ENCODE results near the gene GNAS-AS1. TPM values are rescaled to one million over a fixed set of nuclear protein-coding genes. Genes with fewer than 3 reads are reported as not detected.
A peak's percentile ranks its signal among the peaks of the same experiment; 100 is the strongest.

The GNAS-AS1 gene
- total and polyA plus RNA-seq, 2 experiments from 2014 or later = 12.3 to 15.0 TPM

DNA sequence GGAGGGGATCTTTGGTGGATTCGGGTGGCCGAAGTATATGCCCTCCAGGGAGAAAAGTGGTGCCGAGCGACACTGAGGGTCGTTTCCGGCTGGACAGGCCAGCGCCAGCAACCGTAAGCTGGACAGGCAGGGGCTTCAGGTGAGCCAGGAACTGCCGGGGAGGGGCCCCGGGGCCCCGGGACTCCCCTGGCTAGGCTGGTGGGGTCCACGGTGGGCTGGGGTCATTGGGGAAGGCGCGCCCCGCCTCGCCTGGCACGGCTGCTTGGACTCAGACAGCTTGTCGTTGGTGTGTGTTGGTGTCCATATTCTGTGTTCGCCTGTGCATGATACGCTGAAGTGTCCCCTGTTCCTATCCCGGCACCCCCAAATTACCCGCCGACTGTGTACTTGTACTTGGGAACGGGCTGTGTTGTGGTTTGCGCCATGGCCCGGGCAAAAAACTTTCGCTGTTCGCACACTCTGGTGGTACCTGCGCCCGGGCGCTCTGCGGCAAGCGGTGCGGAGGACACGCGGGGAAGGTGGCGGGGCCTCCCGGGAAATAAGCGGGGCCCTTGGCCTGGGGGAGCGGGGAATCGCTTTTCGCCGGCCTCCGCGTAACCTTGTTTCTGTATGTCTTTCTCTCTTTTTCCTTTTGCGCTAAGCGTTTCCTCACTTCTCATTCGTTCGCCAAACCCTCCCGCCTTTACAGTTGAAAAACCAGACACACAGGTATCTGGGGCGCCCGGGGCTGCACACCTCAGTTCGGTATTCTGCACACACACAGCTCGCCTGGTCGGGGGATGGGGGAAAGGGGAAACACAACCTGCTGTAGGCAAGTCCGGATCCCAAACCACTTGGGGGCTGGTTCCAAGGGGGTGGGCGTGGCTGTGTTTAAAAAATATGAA, 5.0 kb upstream of the GNAS-AS1 start:
- Histone ChIP-seq H3K4me1 (ENCODE audit: insufficient read depth) (peaks cover 22% of the 10 kb centered on the region; the same call in 1 of the 2 replicates), H3K27ac (ENCODE audit: low read depth) (no peak overlapping the region), H3K36me3 (ENCODE audit: insufficient read depth) (no peaks in the 10 kb centered on the region), H3K4me2 (peak overlapping the region; percentile 84), H4K20me1 (replicated peaks; ENCODE audit: insufficient read depth) (no peaks in the 10 kb centered on the region), H2AFZ (peak overlapping the region; percentile 87), H3K9me2 (ENCODE audit: insufficient read depth) (no peaks in the 10 kb centered on the region), H3K79me2 (replicated peaks; ENCODE audit: insufficient read depth) (peaks cover 64% of the 10 kb centered on the region), H3F3A (replicated peaks; ENCODE audit: low read depth) (peaks cover 8% of the 10 kb centered on the region; the same call in 1 of the 2 replicates), H3K27me3 (ENCODE audit: insufficient read depth) (peaks cover 67% of the 10 kb centered on the region), H3K4me3 (peak overlapping the region; percentile 58)
- H3K36me3 Mint-ChIP-seq (ENCODE audit: low read depth) = peaks cover 28% of the 10 kb centered on the region
- no peaks in the 10 kb centered on the region; the same call in 2 of the 3 replicates for H3K9me3 Mint-ChIP-seq
- no peak for DNase-seq (ENCODE audit: low spot score)
- no peak for TF ChIP-seq EZH2phosphoT487 (IDR thresholded peaks at IDR 0.05; ENCODE audit: unreplicated experiment)
- peak; percentile 90 for TF ChIP-seq EZH2 (IDR thresholded peaks at IDR 0.05; ENCODE audit: low read depth, unreplicated experiment)
- peaks cover 58% of the 10 kb centered on the region for H3K27me3 Mint-ChIP-seq (ENCODE audit: insufficient read depth, low read depth, poor library complexity)
- H3K4me3 Mint-ChIP-seq = peak overlapping the region; percentile 70
- peaks cover 40% of the 10 kb centered on the region for H3K4me1 Mint-ChIP-seq
- ATAC-seq = no peak
- H3K27ac Mint-ChIP-seq = no peak overlapping the region

DNA sequence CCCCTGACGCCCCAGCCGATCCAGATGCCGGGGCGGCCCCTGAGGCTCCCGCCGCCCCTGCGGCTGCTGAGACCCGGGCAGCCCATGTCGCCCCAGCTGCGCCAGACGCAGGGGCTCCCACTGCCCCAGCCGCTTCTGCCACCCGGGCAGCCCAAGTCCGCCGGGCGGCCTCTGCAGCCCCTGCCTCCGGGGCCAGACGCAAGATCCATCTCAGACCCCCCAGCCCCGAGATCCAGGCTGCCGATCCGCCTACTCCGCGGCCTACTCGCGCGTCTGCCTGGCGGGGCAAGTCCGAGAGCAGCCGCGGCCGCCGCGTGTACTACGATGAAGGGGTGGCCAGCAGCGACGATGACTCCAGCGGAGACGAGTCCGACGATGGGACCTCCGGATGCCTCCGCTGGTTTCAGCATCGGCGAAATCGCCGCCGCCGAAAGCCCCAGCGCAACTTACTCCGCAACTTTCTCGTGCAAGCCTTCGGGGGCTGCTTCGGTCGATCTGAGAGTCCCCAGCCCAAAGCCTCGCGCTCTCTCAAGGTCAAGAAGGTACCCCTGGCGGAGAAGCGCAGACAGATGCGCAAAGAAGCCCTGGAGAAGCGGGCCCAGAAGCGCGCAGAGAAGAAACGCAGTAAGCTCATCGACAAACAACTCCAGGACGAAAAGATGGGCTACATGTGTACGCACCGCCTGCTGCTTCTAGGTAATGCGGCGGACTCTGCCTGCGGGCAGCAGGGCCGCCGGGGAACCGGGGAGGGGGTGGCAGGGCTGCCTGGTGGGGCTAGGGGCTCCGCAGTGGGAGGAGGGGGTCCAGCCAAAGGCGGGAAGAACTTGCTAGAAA, 4.2 kb upstream of the GNAS-AS1 start:
- no peaks in the 10 kb centered on the region for H3K36me3 ChIP-seq (ENCODE audit: insufficient read depth)
- H3K9me2 ChIP-seq (ENCODE audit: insufficient read depth) = no peaks in the 10 kb centered on the region
- H3K4me3 ChIP-seq = peak overlapping the region; percentile 58
- Mint-ChIP-seq H3K4me1 (peaks cover 43% of the 10 kb centered on the region), H3K4me3 (peak overlapping the region; percentile 70), H3K9me3 (no peaks in the 10 kb centered on the region; the same call in 2 of the 3 replicates), H3K27me3 (ENCODE audit: insufficient read depth, low read depth, poor library complexity) (peaks cover 62% of the 10 kb centered on the region), H3K36me3 (ENCODE audit: low read depth) (peaks cover 37% of the 10 kb centered on the region), H3K27ac (no peak overlapping the region)
- no peak overlapping the region for H3K27ac ChIP-seq (ENCODE audit: low read depth)
- H4K20me1 ChIP-seq (replicated peaks; ENCODE audit: insufficient read depth) = no peaks in the 10 kb centered on the region
- ATAC-seq (peak; percentile 2), DNase-seq (ENCODE audit: low spot score) (peak; percentile 68)
- peak overlapping the region; percentile 87; the same call in 1 of the 2 replicates for H2AFZ ChIP-seq
- H3F3A ChIP-seq (replicated peaks; ENCODE audit: low read depth) = peaks cover 8% of the 10 kb centered on the region; the same call in 1 of the 2 replicates
- peak overlapping the region; percentile 84 for H3K4me2 ChIP-seq
- no peak for TF ChIP-seq STAT1 (IDR thresholded peaks at IDR 0.05; ENCODE audit: unreplicated experiment)
- TF ChIP-seq EZH2 (IDR thresholded peaks at IDR 0.05; ENCODE audit: low read depth, unreplicated experiment) = peak; percentile 89
- peaks cover 22% of the 10 kb centered on the region; the same call in 1 of the 2 replicates for H3K4me1 ChIP-seq (ENCODE audit: insufficient read depth)
- peaks cover 71% of the 10 kb centered on the region for H3K79me2 ChIP-seq (replicated peaks; ENCODE audit: insufficient read depth)
- H3K27me3 ChIP-seq (ENCODE audit: insufficient read depth) = peaks cover 67% of the 10 kb centered on the region

DNA sequence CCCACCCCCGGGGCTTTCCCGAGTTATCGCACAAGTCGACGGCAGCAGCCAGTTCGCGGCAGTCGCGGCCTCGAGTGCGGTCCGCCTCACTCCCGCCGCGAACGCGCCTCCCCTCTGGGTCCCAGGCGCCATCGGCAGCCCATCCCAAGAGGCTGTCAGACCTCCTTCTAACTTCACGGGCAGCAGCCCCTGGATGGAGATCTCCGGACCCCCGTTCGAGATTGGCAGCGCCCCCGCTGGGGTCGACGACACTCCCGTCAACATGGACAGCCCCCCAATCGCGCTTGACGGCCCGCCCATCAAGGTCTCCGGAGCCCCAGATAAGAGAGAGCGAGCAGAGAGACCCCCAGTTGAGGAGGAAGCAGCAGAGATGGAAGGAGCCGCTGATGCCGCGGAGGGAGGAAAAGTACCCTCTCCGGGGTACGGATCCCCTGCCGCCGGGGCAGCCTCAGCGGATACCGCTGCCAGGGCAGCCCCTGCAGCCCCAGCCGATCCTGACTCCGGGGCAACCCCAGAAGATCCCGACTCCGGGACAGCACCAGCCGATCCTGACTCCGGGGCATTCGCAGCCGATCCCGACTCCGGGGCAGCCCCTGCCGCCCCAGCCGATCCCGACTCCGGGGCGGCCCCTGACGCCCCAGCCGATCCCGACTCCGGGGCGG, 3.4 kb upstream of the GNAS-AS1 start:
- H3K4me1 Mint-ChIP-seq = peaks cover 51% of the 10 kb centered on the region
- no peaks in the 10 kb centered on the region for H3K36me3 ChIP-seq (ENCODE audit: insufficient read depth)
- peak; percentile 1; the same call in 2 of the 3 replicates for ATAC-seq
- no peak for TF ChIP-seq NANOG (IDR thresholded peaks at IDR 0.05; ENCODE audit: borderline replicate concordance)
- TF ChIP-seq EZH2 (IDR thresholded peaks at IDR 0.05; ENCODE audit: low read depth, unreplicated experiment) = peak; percentile 88
- H3K27me3 ChIP-seq (ENCODE audit: insufficient read depth) = peaks cover 67% of the 10 kb centered on the region
- no peak for DNase-seq (ENCODE audit: low spot score)
- H3K4me3 Mint-ChIP-seq = peak overlapping the region; percentile 74
- H3K9me3 Mint-ChIP-seq = no peaks in the 10 kb centered on the region; the same call in 2 of the 3 replicates
- peak overlapping the region; percentile 84 for H3K4me2 ChIP-seq
- peaks cover 74% of the 10 kb centered on the region for H3K79me2 ChIP-seq (replicated peaks; ENCODE audit: insufficient read depth)
- H3K27ac ChIP-seq (ENCODE audit: low read depth) = no peak overlapping the region
- no peak overlapping the region for H3K27ac Mint-ChIP-seq
- H3K9me2 ChIP-seq (ENCODE audit: insufficient read depth) = no peaks in the 10 kb centered on the region
- peak overlapping the region; percentile 43; the same call in 1 of the 2 replicates for H2AFZ ChIP-seq
- H3K4me1 ChIP-seq (ENCODE audit: insufficient read depth) = peaks cover 28% of the 10 kb centered on the region
- H3K27me3 Mint-ChIP-seq (ENCODE audit: insufficient read depth, low read depth, poor library complexity) = peaks cover 65% of the 10 kb centered on the region
- no peaks in the 10 kb centered on the region for H4K20me1 ChIP-seq (replicated peaks; ENCODE audit: insufficient read depth)
- H3K36me3 Mint-ChIP-seq (ENCODE audit: low read depth) = peaks cover 45% of the 10 kb centered on the region
- peaks cover 8% of the 10 kb centered on the region; the same call in 1 of the 2 replicates for H3F3A ChIP-seq (replicated peaks; ENCODE audit: low read depth)
- peak overlapping the region; percentile 58 for H3K4me3 ChIP-seq
